Muscle of arm (tissue), 12 donors: ENCODE results near the gene GNB1L. TPM values are rescaled to one million over a fixed set of nuclear protein-coding genes. Genes with fewer than 3 reads are reported as not detected.

ENCODE experiments used
- DNase-seq: peaks from one replicate; pipeline ENCODE4 v3.0.0-alpha.2; 2013
- polyA plus RNA-seq, 12 donors: library from polyadenylated mRNA; unstranded; fragments of 120-200 nt; gene quantifications; one replicate each; pipeline ENCODE4 v1.2.1, GENCODE V29; 2013; ENCODE audit not compliant: insufficient read length in 12 of 12

GNB1L gene
- polyA plus RNA-seq, 12 donors = 1.8 to 5.0 (median 3.3) TPM; not detected in 2

DNA sequence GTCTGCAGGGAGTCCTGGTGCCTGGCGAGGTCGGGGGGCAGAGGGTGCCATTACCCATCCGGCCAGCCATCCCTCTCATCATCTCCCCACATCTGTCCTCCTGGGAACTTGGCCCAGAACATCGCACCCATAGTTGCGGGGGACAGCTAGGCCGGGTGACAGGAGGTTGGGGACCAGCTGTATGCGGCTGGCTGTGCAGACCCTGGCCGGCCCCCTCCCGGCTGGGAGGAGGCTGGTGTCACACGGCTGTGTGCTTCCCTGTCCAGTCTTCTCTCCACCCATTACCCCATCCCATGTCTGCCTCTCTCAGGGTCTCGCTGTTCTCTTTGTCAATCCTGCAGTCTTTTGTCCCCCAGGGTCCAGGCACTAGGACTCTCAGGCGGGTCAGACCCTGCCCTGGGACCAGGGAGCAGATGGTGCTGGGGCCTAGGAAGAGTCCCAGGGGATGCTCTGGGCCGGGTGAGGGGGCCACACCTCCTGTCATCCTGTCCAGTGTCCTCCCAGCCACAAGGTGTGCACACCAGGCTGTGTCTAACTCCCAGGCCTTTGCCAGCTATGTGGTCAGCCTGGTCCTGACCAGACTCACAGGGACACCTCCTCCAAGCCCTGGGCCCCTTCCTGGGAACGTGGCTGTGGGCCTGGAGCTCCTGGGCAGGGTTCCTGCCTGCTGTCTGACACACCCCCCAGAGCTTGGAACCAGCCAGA, 100.5 kb downstream of the GNB1L start:
- no peak for DNase-seq

DNA sequence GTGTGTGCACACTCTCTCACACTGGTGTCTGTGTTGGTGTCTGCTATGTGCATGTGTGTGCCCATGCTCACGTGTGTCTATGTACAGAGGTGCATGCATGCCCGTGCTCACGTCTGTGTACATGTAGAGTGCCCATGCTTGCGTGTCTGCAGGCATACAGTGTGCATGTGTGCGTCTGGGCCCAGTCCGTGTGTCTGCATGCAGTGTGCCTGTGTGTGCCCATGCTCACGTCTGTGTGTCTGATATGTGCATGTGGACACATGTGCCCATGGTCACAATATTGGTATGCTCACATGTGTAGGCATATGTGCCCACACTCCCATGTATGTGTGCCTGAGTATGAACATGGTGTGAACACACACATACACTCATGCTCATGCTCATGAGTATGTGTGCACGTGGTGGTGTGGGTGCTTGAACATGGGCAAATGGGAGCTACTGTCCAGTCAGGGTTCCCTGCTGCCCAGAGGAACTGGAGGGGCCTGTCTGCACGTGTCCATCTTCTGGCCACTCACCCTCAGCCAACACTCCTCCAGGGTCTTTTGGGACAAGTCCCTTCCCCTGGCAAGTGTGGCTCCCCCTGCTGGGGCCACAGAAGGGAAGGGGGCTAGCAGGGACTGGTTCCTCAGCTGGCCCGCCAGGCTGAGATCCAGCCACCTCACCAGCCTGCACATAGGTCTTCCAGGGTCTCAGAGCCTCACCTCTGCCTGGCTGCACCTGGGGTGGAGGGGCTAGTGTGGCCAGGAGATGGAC, 101.4 kb downstream of the GNB1L start:
- no peak for DNase-seq

DNA sequence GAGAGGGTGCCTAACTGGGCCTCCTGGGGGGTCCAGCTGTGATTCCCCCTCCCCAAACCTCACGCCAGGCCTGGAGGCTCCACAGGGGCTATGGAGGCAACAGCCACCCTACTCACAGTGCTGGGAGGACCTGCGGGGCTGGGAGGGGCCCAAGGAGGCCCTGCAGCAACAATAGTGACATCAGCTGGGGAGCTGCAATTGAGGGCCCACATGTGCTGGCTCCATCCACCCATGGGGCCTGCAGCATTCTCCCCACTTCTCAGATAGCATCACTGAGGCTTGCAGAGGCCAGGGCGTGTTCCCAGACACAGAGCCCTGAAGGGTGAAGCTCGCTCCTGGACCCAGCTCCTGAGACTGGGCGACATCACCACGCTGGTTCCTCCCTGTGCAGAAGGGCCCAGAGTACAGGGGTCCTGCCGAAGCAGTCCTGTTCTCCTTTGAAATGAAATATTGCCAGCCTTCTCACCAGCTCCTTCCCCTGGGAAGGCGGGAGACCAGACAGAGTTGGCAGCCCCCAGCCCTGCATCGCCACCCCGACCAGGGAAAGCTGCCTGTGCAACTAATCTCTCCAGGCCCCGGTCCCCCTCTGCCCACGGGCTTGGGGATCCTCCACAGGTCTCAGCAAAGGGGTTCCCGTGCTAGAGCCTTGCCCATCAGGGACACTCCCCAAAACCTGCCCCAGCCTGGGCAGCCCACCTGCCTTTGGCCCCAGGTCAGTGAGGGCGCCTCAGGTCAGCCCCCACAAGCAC, 103.0 kb downstream of the GNB1L start:
- DNase-seq = no peak

DNA sequence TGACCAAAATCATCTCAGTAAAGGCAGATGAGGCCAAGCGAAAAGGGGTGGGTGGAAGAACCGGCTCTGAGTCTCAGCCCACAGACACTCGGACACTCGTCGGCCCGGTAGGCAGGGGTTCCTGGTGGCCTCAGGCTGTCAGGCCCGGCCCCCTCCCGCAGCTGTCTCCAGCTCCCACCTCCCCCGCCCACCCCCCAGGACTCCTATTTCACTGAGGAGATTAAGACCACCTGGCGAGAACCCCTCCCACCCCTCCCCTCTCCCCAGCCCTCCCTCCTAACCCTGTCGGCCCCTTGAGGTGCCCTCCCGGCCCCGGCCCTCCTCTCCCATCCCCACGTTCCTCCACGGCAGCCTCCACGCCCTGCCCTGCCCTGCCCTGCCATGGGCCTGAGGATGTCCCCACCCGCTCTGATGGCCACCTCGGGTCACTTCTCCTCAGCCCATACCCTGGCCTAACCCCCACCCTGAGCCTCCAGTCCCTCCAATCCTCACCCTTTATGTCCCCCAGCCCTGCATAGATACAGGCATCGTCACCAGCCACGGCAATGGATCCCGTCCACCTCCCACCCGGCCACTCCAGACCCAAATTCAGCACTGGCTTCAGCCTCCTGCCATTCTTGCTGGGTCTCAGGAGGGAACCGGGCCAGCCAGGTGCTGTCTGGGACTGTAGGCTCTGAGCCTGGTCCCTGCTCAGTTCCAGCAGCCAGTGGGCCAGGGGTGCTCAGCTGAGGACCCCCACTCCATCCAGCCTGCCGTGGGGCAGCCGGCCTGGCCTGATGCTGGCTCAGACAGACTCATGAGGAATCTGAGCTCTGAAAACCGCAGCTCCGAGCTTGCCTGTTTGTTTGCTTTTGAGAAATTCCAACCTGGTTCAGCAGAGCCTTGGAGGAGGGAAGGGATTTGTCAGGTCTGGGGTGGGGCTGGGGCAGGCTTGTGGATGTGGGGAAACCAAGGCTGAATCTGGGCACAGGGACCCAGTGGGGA, 103.9 kb downstream of the GNB1L start:
- no peak for DNase-seq

DNA sequence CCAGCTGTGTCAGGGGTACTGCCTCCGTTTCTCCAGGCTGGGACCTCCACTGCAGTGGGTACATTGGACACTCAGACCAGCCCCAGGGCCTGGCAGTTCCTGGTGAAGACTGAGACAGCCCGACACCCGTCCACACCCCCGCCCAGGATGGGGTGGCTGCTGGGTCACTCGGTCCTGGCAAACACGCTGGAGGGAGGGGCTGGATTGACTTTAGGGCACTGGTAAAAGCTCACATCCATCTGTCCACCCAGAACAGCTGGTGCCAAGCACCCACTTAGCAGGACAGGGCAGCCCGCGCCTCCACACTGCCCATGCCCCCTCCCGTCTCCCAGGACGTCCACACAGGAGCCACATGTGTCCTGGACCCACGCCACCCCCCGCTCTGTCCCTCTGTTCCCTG, 104.8 kb downstream of the GNB1L start:
- no peak for DNase-seq

DNA sequence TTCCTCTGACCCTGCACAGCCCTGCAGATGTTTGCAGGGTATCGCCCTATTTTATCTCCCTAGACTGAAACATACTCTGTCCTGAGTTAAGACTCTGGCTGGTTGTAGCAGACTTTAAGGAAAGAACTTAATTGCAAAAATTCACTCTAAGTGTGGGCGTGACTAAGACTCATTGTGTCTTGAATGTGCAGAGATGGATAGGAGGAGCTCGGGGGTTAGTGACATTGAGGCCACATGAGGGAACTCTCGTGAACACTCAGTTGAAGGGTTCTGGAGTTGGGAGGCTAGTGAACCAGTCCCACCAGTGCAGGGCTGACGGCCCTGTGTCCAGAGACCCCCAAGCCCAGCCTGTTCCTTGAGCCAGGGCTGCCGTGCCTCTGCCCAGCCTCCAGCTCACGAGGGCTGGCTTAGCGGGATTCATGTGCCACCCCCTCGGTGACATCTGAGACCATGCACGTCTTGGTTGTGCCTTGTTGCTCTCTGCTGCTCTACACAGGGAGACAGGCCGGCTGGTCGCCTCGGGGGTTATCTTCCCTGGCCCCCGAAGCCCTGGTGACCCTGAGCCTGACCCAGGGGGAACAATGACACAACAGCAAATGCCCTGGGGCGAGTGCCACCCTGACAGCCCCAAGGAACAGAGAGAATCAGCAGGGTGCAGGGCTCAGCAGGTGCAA, 105.5 kb downstream of the GNB1L start:
- no peak for DNase-seq

DNA sequence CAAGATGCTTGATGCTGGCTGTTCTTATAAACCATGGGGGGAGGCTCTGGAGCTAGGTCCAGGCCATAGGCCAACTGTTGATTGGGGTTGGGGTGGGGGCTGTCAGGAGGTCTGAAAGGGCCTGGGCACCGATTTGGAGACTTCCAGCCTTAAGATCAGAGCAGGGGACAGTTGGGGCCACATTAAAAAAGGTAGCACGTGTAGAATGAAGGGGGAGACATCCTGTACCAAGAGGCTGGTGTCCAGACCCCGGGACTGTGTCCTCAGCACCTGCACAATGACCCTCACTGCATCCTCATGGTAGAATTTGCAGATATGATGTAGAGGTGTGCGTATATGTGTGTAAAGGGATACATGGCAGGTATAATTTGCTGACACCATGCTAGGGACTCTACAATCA, 106.5 kb downstream of the GNB1L start:
- no peak for DNase-seq

DNA sequence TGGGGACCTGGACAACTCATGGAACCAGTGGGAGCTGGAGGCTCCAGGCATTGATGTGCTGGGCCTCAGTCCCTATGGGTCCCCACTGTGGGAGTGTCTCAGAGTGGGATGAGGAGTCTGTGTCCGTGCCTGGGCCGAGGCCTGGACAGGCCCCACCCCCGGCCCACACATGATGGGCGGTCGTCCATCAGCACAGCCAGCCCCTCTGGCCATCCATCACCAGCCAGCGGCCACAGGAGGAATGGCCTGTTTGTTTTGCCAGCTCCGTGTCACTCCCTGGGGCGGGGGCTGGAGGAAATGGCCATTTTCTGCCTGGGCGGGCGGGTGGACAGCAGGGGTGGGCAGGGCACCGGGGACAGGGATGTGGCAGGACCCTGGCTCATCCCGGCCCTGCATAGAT, 107.1 kb downstream of the GNB1L start:
- DNase-seq = no peak

DNA sequence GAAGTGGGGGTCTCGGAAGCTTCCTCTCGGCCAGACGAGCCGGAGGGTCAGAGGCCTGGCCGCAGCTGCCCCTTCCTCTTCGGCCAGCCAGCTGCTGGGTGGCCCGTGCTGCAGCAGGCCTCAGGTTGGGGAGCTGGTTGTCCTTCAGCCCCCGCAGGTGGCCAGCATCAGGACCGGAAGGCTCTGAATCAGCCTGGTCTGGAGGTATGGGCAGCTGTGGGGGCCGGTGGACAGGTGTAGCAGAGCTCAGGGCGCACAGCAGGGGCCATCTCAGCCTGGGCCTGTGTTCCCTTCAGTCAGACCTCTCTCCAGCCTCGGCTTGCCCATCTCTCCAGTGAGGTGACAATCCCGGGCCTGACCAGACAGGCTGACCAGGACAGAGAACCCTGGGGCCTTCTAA, 107.9 kb downstream of the GNB1L start:
- no peak for DNase-seq

DNA sequence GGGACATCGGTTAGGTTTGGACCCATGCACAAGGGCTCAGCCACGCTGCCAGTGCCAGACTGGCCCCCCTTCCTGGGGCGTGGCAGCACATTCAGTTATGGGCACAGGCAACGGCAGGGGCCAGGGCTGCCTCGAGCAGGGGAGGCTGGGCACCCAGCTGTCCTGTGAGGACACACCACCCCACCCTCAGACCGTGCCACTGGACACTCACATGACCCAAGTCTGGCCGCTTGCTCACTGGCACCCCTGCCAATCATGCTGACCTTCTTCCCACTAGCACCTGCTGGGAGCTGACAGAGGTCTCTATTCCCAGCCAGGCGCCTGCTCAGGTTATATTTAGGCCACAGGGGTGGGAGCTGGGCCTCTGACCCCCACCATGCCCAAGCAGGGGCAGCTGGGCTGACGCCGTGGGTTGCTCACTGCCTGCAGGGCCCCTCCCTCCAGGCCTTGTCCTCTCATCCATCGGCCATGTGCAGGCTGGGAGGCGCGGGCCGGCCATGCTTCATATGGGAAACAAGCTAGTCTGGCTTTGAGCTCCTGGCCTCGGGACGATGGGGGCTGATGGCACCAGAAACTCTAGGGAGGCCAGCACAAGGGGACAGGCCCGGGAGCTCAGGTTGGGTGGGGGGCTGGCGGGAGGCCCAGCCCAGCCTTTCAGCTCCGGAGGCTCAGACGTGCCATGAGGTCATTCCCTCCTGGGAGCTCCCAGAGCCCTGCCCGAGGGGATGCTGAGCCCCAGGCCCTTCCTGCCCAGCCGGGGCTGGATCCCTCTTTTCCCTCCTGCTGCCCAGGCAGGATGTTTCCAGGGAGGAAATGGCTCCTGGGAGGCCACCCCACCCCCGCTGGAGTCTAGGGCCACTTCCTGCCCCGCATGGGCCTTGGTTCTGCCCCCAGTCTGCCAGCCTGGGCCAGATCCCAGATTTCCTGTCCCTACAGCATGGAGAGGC, 109.2 kb downstream of the GNB1L start:
- peak; percentile 43 for DNase-seq

DNA sequence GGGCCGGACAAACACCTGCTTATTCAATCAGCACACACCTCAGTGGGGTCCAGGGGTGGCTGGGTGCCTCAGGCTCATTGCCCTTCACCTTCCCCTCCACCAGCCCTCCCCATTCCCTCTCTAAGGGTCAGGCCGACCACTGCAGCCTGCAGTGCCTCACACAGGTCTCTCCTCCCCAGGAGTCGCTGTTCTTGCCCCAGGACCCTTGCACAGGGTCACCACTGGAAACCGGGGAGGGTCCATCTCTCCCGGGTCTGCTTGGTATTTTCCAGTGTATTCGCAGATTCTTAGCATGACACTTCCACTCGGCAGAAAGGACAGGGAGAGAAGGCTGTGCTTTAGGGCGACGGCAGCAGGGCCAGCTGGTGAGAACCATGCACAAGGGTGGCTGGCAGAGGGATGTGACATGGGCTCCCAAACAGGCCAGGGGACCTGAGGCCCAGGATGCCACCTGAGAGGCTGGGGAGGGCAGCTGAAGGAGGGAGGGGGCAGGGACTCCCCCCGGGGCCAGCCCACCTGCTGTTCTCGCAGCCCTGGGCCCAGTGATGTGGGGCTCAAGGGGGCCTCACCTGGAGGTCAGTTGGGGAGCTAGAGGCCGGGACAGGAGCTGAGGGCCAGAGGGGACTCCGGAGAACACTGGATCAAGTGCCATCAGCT, 110.2 kb downstream of the GNB1L start:
- DNase-seq = no peak

DNA sequence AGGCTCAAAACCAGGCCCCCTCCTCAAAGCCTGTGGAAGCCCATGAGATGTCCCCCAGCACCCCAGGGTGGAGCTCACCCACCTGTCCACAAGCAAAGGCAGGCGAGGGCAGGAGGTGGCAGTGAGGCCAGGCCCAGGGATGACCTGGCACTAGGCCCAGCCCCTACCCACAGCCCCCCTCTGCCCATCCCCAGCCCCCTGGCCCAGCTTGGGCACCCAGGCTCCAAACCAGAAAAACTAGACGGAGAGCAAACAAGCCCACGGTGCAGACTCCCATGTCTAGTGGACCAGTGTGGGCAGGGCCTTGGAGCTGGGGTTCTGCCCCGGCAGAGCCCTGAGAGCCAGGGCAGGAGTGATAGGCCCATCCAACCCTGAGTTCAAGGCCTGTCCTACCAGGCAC, 111.0 kb downstream of the GNB1L start:
- no peak for DNase-seq

DNA sequence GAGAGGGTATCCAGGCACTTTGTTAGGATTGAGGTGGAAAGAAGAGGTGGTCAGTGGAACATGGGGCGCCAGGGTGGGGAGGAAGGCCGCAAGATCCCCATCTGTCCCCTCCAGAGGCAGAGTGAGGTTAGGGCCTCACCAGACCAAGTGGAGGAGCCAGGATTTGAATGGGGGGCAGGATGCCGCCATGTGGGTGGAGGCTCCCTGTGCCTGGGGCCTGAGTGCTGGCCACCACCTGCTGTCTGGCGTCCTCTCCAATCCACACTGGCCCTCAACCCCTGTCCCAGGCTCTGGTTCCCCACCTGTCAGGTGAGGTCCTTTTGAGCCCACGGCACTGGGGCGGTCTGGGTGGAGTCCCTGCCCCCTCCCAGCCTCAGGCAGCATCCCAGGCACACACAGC, 111.6 kb downstream of the GNB1L start:
- DNase-seq = no peak

DNA sequence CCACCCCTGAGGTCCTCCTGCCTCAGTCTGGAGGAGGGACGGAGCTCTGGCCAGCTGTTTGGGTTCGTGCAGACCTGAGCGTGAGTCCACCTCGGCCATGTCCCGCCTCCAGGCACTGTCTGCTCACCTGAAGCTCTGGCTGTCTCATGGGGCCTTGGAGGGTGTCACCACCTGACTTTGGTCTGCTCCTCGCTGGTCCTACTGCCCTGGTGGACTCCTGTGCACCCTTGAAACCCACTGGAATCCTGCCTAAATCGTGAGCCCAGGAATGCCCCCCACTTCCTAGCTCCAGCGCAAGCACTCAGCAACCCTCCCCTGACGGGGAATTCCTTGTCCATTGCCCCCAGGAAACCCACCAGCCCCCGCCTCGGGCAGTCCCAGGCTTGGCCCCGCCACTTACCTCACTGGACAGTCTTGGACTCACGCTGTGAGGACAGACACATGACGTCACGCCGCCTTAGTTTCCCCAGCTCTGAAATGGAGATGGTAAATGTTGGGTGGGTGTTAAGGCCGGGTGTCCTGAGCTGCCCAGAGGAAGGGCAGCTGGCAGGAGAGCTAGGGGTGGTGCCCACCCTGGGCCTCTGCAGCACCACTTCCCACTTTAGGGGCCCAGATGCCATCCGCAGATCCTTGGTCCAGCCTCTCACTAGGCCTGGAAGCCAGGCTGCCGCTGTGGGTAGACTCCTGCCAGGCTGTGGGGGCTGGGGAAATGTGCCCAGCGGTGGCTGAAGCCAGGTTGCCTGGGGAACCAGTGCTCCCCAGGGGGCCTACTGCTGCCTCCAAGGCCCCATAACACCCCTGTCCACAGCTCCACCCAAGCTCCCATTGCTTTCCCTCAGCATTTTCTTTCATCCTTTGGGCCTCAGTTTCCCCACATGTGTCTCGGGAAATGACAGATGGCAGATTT, 112.3 kb downstream of the GNB1L start:
- DNase-seq = no peak

DNA sequence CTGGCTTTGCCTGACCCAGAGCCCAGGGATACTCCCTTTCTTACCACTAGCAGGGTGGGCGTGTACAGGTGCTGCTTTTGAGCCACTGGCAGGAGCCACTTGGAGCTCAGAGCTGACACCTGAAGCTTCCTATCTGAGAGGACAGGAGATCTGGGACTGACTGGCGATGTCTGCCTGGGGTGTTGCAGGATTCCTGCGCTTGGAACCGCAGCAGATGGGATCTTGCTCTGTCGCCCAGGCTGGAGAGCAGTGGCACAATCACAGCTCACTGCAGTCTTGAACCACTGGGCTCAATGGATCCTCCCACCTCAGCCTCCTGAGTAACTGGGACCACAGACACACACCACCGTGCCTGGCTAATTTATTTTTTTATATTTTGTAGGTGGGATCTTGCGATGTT, 113.6 kb downstream of the GNB1L start:
- no peak for DNase-seq

DNA sequence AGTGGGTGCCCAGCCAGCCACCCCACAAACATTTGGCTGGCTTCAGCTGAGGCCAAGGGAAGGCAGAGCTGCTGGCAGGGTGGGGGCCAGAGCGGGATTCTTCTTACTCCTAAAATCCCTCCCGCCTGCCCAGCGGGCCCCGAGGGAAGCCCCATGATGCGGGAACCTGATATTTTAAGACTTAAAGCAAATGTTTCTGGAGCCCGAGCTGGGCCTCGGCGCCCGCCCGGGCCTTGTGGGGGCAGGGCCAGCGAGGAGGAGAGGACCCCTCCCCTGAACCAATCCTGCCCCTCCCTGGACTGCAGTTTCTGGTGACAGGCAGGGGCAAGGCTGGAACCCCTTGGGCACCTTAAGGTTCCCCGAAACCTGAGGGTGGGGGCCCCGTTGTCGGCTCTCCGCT, 114.1 kb downstream of the GNB1L start:
- DNase-seq = no peak

DNA sequence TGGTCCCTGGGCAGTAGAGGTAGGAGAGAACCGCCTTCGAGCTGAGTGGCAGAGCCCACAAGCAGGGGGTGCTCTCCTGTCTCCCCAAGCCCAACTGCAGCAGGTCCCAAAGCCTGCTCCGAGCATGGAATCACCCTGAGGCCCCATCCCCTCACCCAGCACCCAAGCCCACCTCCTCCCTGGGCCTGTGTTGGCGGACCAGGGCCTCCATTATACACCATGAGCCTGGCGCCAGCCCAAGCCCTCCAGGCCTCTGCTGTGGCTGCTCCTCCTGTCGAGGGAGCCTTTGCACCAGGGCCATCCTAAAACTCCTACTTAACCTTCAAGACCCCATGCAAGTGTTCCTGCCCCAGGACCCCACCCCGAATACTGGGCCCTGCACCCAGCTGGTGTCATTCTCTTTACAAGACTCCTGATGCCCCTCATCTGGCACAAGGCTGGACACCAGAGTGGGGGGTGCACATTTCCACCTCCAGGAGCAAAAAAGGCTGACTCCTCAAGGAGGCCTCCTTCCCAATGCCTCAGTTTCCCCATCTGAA, 114.7 kb downstream of the GNB1L start:
- DNase-seq = no peak

DNA sequence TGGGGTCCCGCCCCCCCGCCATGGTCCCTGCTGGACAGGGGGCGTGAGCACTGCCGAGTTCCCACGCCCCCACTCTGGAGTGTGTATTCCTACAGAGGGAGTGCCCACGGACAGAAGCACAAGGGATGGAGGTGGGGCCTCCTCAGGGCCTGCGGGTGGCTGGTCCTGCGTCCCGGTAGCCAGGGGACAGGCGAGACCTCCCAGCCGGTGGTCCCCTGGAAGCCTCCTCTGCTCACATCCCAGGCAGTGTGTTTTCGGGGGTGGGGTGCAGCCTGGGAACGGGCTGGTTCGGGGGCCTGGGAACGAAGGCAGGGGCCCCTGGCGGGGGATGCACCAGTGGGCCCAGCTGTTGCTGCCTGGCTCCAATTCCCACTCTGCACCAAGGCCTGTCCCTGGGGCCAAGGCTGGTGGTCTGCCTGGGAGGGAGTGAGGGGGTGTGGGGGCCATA, 115.2 kb downstream of the GNB1L start:
- no peak for DNase-seq
